Measurements from ENCODE around the gene SMIM24. TPM values are rescaled to one million over a fixed set of nuclear protein-coding genes. Genes with fewer than 3 reads are reported as not detected.
A peak's percentile ranks its signal among the peaks of the same experiment; 100 is the strongest.
"Not testable (repeated sequence)": the region's sequence is repeated elsewhere in the genome, so short reads cannot be mapped to it uniquely, and the experiment has no call there.

Gene SMIM24
- polyA plus RNA-seq, 4 donors, result 270 to 1,947 (median 1,286) TPM

DNA sequence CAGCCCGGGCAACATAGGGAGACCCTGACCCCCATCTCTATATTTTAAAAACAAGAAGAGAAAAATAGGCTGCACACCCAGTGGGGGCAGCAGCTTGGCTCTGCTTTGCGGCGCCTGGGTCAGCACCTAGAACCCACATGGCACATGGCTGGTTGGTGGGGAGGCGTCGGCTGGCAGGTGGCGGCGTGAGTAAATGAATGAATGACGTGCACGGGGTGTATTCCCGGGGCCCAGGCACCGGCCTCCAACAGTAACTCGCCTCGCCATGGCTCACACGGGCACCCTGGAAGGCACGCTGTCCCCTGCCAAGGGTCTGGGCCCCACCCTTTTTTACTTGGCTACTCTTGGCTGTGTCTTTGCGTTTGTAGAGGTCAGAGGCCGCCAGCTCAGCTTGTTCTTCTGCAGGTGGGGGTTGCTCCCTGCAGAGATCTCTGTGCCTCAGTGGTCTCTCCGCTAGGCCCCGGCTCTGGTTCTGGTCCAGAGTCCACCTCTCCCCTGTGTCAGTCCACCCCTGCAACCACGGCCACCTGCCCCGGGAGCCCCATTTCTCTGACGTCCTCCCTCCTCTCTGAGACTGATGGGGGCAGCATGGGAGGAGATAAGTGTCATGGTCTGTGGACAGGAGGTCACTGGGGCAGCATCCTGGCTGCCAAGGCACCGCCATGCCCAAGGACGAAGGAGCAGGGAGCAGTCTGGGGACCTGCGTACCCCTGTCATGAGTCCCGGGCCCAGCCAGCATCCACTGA, 31.4 kb upstream of the SMIM24 start:
- FAIRE-seq, result no peak
- H3K4me3 ChIP-seq (ENCODE audit: low read depth in 1 of 3, low read length in 3 of 3), result no peak overlapping the region
- peaks cover 0 to 15% (median 4%) of the 10 kb centered on the region in 3 donors for H3K4me1 ChIP-seq (ENCODE audit: control insufficient read depth in 3 of 3, insufficient read depth in 2 of 3, low read depth in 1 of 3, low read length in 2 of 3)
- 57 to 79% (median 62%) methylated on average over 26 of the region's 26 CpGs for WGBS, 3 donors
- H3K9me3 ChIP-seq (ENCODE audit: control insufficient read depth in 2 of 2, insufficient read depth in 1 of 2, low read depth in 1 of 2, low read length in 1 of 2), result no peaks in the 10 kb centered on the region
- no peak overlapping the region for H3K27ac ChIP-seq (ENCODE audit: low read depth in 1 of 3, low read length in 2 of 3)
- peaks cover 2 to 79% (median 2%) of the 10 kb centered on the region in 3 donors for H3K36me3 ChIP-seq (ENCODE audit: control insufficient read depth in 3 of 3, insufficient read depth in 2 of 3, low read depth in 1 of 3, low read length in 3 of 3)
- no peaks in the 10 kb centered on the region for H3K27me3 ChIP-seq (ENCODE audit: control insufficient read depth in 3 of 3, insufficient read depth in 3 of 3, low read length in 3 of 3)
- no peak for DNase-seq

DNA sequence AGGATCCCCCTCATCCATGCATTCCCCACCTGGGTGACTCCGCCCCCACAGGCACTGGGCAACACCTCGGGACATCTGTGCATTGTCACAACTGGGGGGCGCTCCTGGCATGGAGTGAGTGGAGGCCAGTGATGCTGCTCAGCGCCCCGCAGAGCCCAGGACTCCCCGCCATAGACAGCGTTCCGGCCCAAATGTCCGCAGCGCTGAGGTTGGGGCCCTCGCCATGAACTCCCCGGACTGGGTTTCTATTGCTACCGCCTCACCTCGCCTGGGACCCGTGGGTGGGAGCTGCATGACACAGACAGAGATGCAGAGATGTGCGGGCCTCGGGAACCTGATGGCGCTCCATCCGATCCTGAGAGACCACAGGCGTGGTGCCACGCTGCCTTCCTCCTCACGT, 30.4 kb upstream of the SMIM24 start:
- no peak for FAIRE-seq
- peaks cover 0 to 15% (median 4%) of the 10 kb centered on the region in 3 donors for H3K4me1 ChIP-seq (ENCODE audit: control insufficient read depth in 3 of 3, insufficient read depth in 2 of 3, low read depth in 1 of 3, low read length in 2 of 3)
- 87 to 88% (median 88%) methylated on average over 22 of the region's 22 CpGs for whole genome bisulfite sequencing, 3 donors

DNA sequence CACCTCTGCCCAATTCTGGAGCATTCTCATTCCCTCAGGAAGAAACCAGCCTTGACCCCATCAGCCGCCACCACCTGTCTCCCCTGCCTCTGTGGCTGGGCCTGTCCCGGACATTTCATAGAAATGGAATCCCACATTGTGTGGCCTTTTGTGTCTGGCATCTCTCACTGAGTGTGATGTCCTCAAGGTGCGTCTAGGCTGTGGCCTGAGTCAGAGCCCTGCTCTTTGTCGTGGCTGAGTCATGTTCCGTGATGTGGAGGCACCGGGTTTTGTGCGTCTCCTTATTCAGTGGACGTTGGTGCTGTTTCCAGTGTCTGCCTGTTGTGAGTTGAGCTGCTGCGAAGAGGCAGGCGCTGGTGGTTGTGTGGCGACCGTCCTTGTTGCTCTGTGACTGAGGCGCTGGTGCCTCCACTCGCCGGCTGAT, 29.3 kb upstream of the SMIM24 start:
- H3K4me3 ChIP-seq (ENCODE audit: low read depth in 1 of 3, low read length in 3 of 3), result no peak overlapping the region
- FAIRE-seq, result no peak
- H3K36me3 ChIP-seq (ENCODE audit: control insufficient read depth in 3 of 3, insufficient read depth in 2 of 3, low read depth in 1 of 3, low read length in 3 of 3), result peaks cover 2 to 61% (median 2%) of the 10 kb centered on the region in 3 donors
- H3K4me1 ChIP-seq (ENCODE audit: control insufficient read depth in 3 of 3, insufficient read depth in 2 of 3, low read depth in 1 of 3, low read length in 2 of 3), result peaks cover 0 to 15% (median 4%) of the 10 kb centered on the region in 3 donors
- H3K27me3 ChIP-seq (ENCODE audit: control insufficient read depth in 3 of 3, insufficient read depth in 3 of 3, low read length in 3 of 3), result no peaks in the 10 kb centered on the region
- no peak overlapping the region for H3K27ac ChIP-seq (ENCODE audit: low read depth in 1 of 3, low read length in 2 of 3)
- H3K9me3 ChIP-seq (ENCODE audit: control insufficient read depth in 2 of 2, insufficient read depth in 1 of 2, low read depth in 1 of 2, low read length in 1 of 2), result no peaks in the 10 kb centered on the region
- DNase-seq, result no peak
- 85 to 92% (median 88%) methylated on average over 15 of the region's 15 CpGs for WGBS, 3 donors

More for the DNA sequence above, 30.4 kb upstream of the SMIM24 start:
- no peaks in the 10 kb centered on the region for H3K9me3 ChIP-seq (ENCODE audit: control insufficient read depth in 2 of 2, insufficient read depth in 1 of 2, low read depth in 1 of 2, low read length in 1 of 2)
- no peak for DNase-seq
- no peaks in the 10 kb centered on the region for H3K27me3 ChIP-seq (ENCODE audit: control insufficient read depth in 3 of 3, insufficient read depth in 3 of 3, low read length in 3 of 3)
- peaks cover 2 to 70% (median 2%) of the 10 kb centered on the region in 3 donors for H3K36me3 ChIP-seq (ENCODE audit: control insufficient read depth in 3 of 3, insufficient read depth in 2 of 3, low read depth in 1 of 3, low read length in 3 of 3)
- no peak overlapping the region for H3K27ac ChIP-seq (ENCODE audit: low read depth in 1 of 3, low read length in 2 of 3)
- H3K4me3 ChIP-seq (ENCODE audit: low read depth in 1 of 3, low read length in 3 of 3), result no peak overlapping the region

DNA sequence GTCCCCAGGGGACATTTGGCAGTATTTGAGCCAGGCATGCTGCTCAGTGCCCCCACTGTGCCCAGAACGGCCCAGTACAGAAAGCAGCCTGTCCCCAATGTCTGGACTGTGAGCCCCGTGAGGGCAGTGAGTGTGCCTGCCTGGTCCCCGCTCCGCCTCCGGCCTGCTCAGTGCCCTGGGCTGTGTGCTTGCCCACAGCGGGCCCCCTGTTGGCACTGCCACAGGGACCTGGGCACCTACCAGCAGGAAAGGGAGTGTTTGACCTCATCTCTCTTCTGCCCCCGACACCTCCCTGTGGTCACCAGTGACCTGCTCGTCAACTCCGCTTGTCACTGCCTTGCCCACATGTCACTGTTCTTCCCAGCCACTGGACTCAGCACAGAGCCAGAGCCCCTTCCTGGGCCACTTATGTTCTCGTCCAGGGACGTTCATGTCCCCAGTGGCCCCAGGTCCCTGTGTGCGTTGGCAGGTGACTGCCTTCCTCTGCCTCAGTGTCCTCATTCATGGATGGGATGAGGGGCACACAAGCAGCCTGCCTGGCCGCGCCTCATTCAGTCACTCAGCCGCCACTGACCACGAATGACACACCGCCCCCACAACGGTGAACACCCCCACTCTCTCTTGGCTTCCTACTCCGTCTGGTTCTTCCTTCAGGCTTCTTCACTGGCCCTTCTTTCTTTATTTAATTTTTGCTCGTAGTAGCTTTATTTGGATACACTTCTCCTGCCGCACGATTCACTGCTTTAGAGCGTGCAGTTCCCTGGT, 28.6 kb upstream of the SMIM24 start:
- Histone ChIP-seq H3K4me3 (ENCODE audit: low read depth in 1 of 3, low read length in 3 of 3) (no peak overlapping the region), H3K9me3 (ENCODE audit: control insufficient read depth in 2 of 2, insufficient read depth in 1 of 2, low read depth in 1 of 2, low read length in 1 of 2) (no peaks in the 10 kb centered on the region), H3K27me3 (ENCODE audit: control insufficient read depth in 3 of 3, insufficient read depth in 3 of 3, low read length in 3 of 3) (no peaks in the 10 kb centered on the region), H3K4me1 (ENCODE audit: control insufficient read depth in 3 of 3, insufficient read depth in 2 of 3, low read depth in 1 of 3, low read length in 2 of 3) (peaks cover 0 to 15% (median 4%) of the 10 kb centered on the region in 3 donors), H3K36me3 (ENCODE audit: control insufficient read depth in 3 of 3, insufficient read depth in 2 of 3, low read depth in 1 of 3, low read length in 3 of 3) (peaks cover 2 to 55% (median 2%) of the 10 kb centered on the region in 3 donors), H3K27ac (ENCODE audit: low read depth in 1 of 3, low read length in 2 of 3) (no peak overlapping the region)
- no peak for DNase-seq
- 86 to 90% (median 89%) methylated on average over 23 of the region's 23 CpGs for WGBS, 3 donors
- FAIRE-seq, result no peak

DNA sequence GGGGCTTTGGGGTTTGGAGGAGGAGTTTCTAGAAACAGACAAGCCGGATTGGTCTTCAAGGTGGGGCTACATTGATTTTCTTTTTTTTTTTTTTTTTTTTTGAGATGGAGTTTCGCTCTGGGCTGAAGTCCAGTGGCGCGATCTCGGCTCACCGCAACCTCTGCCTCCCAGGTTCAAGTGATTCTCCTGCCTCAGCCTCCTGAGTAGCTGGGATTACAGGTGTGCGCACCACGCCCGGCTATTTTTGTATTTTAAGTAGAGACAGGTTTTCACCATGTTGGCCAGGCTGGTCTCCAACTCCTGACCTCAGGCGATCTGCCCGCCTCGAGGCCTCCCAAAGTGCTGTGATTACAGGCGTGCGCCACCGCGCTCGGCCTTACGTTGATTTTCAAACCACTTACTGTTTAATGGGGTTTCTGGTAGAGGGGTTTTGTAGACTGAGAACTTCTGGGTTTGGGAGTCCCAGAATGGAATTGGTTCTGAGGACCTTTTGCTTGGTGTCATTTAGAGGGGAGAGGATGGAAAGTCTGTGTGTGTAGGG, 27.9 kb upstream of the SMIM24 start:
- DNase-seq, result peak in 1 of 2 donors; percentile 76
- not testable (repeated sequence) for H3K9me3 ChIP-seq (ENCODE audit: control insufficient read depth in 2 of 2, insufficient read depth in 1 of 2, low read depth in 1 of 2, low read length in 1 of 2); FAIRE-seq; H3K27me3 ChIP-seq (ENCODE audit: control insufficient read depth in 3 of 3, insufficient read depth in 3 of 3, low read length in 3 of 3)
- Histone ChIP-seq H3K36me3 (ENCODE audit: control insufficient read depth in 3 of 3, insufficient read depth in 2 of 3, low read depth in 1 of 3, low read length in 3 of 3) (peaks cover 2 to 49% (median 2%) of the 10 kb centered on the region in 3 donors), H3K27ac (ENCODE audit: low read depth in 1 of 3, low read length in 2 of 3) (peak overlapping the region in 1 of 3 donors; percentile 79), H3K4me1 (ENCODE audit: control insufficient read depth in 3 of 3, insufficient read depth in 2 of 3, low read depth in 1 of 3, low read length in 2 of 3) (peaks cover 0 to 15% (median 4%) of the 10 kb centered on the region in 3 donors), H3K4me3 (ENCODE audit: low read depth in 1 of 3, low read length in 3 of 3) (peak overlapping the region in 2 of 3 donors; percentile 95 to 96)
- WGBS, 3 donors, result 62 to 79% (median 77%) methylated on average over 17 to 18 of the region's 18 CpGs

DNA sequence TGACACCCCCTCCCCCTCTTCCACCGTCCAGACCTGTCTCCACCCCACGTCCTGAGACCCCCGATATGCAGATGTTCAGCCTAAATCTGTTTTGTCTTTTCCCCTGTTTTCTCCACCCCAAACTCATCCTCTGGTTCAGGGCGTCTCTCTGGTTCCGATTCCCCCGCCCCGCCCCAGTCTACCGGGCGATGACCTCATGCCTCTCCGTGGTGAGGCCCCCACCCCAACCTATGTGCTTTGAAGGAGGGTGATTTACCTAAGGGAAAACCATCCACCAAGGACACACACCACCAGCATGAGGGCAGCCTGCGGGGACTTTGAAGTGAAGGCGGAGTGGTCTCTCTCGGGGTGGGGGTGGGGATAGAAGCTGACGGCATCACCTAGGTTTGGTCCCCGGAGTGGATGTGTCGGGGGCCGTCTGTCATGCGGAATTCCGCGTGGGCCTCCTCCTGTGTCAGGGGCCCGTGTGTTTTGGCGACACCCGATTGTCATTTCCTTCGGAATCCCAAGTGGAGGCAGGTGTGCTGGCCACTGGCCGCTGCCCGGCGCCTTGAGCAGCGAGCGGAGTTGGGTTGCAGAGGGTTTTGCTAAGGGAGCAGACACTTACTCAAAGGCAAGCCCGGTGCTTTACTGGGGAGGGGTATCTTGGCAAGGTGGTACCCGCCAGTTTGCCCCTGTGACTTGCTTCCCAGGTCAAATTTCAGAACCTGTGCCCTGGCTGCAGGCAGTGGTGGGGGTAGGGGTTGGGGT, 27.2 kb upstream of the SMIM24 start:
- no peaks in the 10 kb centered on the region for H3K9me3 ChIP-seq (ENCODE audit: control insufficient read depth in 2 of 2, insufficient read depth in 1 of 2, low read depth in 1 of 2, low read length in 1 of 2)
- H3K4me1 ChIP-seq (ENCODE audit: control insufficient read depth in 3 of 3, insufficient read depth in 2 of 3, low read depth in 1 of 3, low read length in 2 of 3), result peaks cover 0 to 15% (median 4%) of the 10 kb centered on the region in 3 donors
- no peak for FAIRE-seq
- H3K27ac ChIP-seq (ENCODE audit: low read depth in 1 of 3, low read length in 2 of 3), result peak overlapping the region; percentile 57 to 91 (median 79)
- no peaks in the 10 kb centered on the region for H3K27me3 ChIP-seq (ENCODE audit: control insufficient read depth in 3 of 3, insufficient read depth in 3 of 3, low read length in 3 of 3)
- peak overlapping the region; percentile 95 to 96 (median 96) for H3K4me3 ChIP-seq (ENCODE audit: low read depth in 1 of 3, low read length in 3 of 3)
- peak; percentile 58 to 73 for DNase-seq
- peaks cover 2 to 44% (median 2%) of the 10 kb centered on the region in 3 donors for H3K36me3 ChIP-seq (ENCODE audit: control insufficient read depth in 3 of 3, insufficient read depth in 2 of 3, low read depth in 1 of 3, low read length in 3 of 3)
- 11 to 26% (median 21%) methylated on average over 31 of the region's 31 CpGs for WGBS, 3 donors

DNA sequence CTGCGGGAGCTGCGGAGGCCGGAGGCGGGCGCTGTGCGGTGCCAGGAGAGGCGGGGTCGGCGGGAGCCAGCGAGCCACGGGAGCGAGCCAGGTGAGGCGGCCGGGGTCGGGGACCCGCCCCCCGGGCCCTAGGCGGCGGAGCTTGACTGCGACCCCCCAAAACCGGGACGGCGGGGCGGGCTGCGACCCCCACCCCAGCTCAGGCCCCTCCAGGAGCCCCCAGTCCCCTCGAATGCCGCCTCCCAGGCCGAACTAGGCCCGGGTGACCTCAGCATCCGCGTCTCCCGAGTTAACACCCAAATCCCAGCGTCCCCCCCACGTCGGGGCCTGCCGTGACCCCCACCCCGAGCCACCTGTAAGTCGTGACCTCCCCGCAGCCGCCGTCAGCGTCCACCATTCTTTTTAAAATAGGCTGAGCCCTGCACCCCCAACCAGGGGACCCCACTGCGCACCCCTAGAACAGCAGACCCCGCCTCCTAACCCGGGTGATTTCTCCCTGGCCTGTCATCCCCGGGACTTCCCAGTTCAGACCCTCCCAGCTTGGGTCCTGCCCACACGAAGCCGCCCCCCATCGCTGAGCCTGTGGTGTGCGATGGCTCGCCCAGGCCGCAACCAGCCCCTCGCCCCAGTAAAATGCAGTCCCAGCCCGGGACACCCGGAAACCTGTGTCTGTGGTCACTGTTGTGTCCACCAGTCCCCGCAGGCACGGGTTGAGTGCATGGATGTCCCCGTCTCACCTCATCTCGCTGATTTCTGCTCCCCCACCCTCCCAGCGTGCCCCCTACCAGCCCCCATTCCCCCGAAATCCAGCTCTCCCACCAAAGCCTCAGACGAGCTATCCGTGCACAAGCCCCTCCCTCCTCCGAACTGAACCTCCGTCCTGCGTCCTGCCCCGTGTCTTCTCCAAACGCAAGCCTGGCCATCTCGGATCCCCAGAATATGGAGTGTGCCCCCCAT, 26.3 kb upstream of the SMIM24 start:
- FAIRE-seq, result no peak
- 0% methylated on average over 36 to 69 of the region's 69 CpGs for WGBS, 3 donors

More for the DNA sequence above, 26.3 kb upstream of the SMIM24 start:
- H3K27me3 ChIP-seq (ENCODE audit: control insufficient read depth in 3 of 3, insufficient read depth in 3 of 3, low read length in 3 of 3), result no peaks in the 10 kb centered on the region
- peaks cover 0 to 15% (median 4%) of the 10 kb centered on the region in 3 donors for H3K4me1 ChIP-seq (ENCODE audit: control insufficient read depth in 3 of 3, insufficient read depth in 2 of 3, low read depth in 1 of 3, low read length in 2 of 3)
- H3K4me3 ChIP-seq (ENCODE audit: low read depth in 1 of 3, low read length in 3 of 3), result peak overlapping the region; percentile 95 to 96 (median 96)
- peaks cover 2 to 35% (median 2%) of the 10 kb centered on the region in 3 donors for H3K36me3 ChIP-seq (ENCODE audit: control insufficient read depth in 3 of 3, insufficient read depth in 2 of 3, low read depth in 1 of 3, low read length in 3 of 3)
- H3K27ac ChIP-seq (ENCODE audit: low read depth in 1 of 3, low read length in 2 of 3), result peak overlapping the region; percentile 57 to 91 (median 79)
- peak; percentile 27 to 53 for DNase-seq
- H3K9me3 ChIP-seq (ENCODE audit: control insufficient read depth in 2 of 2, insufficient read depth in 1 of 2, low read depth in 1 of 2, low read length in 1 of 2), result no peaks in the 10 kb centered on the region
